Hypothalamus (tissue), 51 donors: ENCODE measurements around the gene OBSCN.
"Not testable (repeated sequence)": the region's sequence is repeated elsewhere in the genome, so short reads cannot be mapped to it uniquely, and the experiment has no call there.

ENCODE experiments used
- DNase-seq, 51 donors: peaks; one replicate each; lab custom pipeline; 2025; lab: John Stamatoyannopoulos, UW

Gene OBSCN

GRCh38 chr1:228184152-228184551, 23.7 kb upstream of the OBSCN start:
- DNase-seq: no peak

GRCh38 chr1:228185641-228185965, 22.2 kb upstream of the OBSCN start:
- DNase-seq: no peak

GRCh38 chr1:228188249-228188648, 19.6 kb upstream of the OBSCN start:
- DNase-seq: not testable (repeated sequence)

- DNase-seq: no peak
Observed at GRCh38 chr1:228190182-228190581, 17.7 kb upstream of the OBSCN start.

- DNase-seq: no peak
Observed at GRCh38 chr1:228190778-228191177, 17.1 kb upstream of the OBSCN start.

GRCh38 chr1:228194436-228194835, 13.4 kb upstream of the OBSCN start:
- no peak for DNase-seq

- DNase-seq: no peak
Observed at GRCh38 chr1:228194921-228195812, 12.7 kb upstream of the OBSCN start.

GRCh38 chr1:228197555-228198147, 10.2 kb upstream of the OBSCN start:
- DNase-seq: no peak

- DNase-seq: no peak
Observed at GRCh38 chr1:228198977-228199590, 8.8 kb upstream of the OBSCN start.

GRCh38 chr1:228204958-228205357, 2.9 kb upstream of the OBSCN start:
- no peak for DNase-seq

- DNase-seq: no peak
Observed at GRCh38 chr1:228205526-228206436, 2.1 kb upstream of the OBSCN start.

- no peak for DNase-seq
Observed at GRCh38 chr1:228206582-228207351, 1.1 kb upstream of the OBSCN start.

GRCh38 chr1:228207381-228207810, 448 bp upstream of the OBSCN start:
- DNase-seq: no peak

GRCh38 chr1:228208831-228209551, 1.1 kb downstream of the OBSCN start:
- DNase-seq: no peak

GRCh38 chr1:228209657-228210056, 1.8 kb downstream of the OBSCN start:
- no peak for DNase-seq

- DNase-seq: peak in 1 of 51 donors; percentile 26
Observed at GRCh38 chr1:228210076-228210651, 2.3 kb downstream of the OBSCN start.

- DNase-seq: peak in 2 of 51 donors; percentile 13 to 35
Observed at GRCh38 chr1:228210712-228211530, 3.1 kb downstream of the OBSCN start.
